ENCODE data around the gene GNB1L. TPM values are rescaled to one million over a fixed set of nuclear protein-coding genes. Genes with fewer than 3 reads are reported as not detected.
A peak's percentile ranks its signal among the peaks of the same experiment; 100 is the strongest.

The GNB1L gene
- total and polyA plus RNA-seq, 9 of the 15 experiments (the other 6 are each of a cell fraction or from before 2014, with no cell fraction given), result 0.56 to 50.5 (median 10.2) TPM

DNA sequence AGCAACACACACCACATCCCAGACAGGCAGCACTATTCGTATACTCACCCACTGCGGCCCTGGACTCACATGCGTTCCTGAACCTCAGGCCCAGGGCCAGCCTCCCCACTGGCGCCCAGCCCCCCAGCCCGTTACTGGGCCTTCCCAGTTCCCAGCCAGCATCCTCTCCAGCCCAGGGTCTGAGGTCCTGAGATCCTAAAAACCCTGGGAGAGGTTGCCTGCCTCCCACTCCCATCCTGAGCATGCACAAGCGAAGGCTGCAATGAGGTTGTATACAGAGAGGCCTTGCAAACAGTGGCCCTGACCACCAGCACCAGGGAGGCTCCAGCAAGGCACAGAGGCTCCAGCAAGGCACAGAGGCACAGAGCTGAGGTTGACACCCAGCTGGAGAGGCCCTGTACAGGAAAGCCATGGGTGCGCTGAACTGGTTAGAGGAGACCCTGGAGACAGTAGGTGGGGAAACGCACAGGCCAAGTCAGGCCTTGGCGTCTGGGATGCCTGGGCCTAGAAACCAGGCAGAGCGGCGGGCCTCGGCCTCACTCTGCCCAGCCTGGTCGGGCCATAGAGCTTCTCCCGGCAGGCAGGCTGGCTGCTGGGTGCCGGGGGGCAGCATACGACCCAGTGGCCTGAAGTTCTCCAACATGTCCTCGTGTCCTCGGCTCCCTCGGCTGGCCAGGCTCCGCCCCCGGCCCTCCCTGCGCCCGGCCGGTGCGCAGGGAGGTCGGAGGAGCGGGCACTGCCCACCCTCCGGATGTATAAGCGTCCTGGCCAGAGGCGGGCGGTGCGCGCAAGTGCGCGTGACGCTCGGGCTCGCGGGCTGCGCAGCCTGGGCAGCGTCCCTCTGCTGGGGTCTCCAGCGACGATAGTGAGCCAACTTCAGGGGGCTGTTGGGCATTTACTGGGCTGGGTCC lies 96.4 kb downstream of the GNB1L start:
- Histone ChIP-seq H3K4me3 (no peak overlapping the region), H3K36me3 (ENCODE audit: control insufficient read depth, insufficient read depth, low read length) (no peaks in the 10 kb centered on the region), H2AFZ (ENCODE audit: low read depth, low read length) (no peak overlapping the region), H3K27ac (ENCODE audit: extremely low read depth, low read depth, low read length) (no peak overlapping the region), H3K79me2 (ENCODE audit: control insufficient read depth, insufficient read depth, low read length) (peaks cover 23% of the 10 kb centered on the region), H4K20me1 (replicated peaks; ENCODE audit: control insufficient read depth, insufficient read depth, low read length) (peaks cover 44% of the 10 kb centered on the region), H3K4me2 (ENCODE audit: insufficient read depth, low read length) (no peak overlapping the region), H3K9ac (ENCODE audit: insufficient read depth in 1 of 2, low read depth in 2 of 2, low read length in 2 of 2) (peak overlapping the region in 1 of 2 experiments; percentile 47; a peak in 2 of 4 replicates), H3K27me3 (ENCODE audit: control insufficient read depth in 2 of 2, insufficient read depth in 2 of 2, low read length in 2 of 2) (peaks cover 43 to 62% of the 10 kb centered on the region in 2 experiments; a peak in 4 of 5 replicates), H3K9me3 (replicated peaks; ENCODE audit: control insufficient read depth, insufficient read depth, low read depth, low read length) (no peaks in the 10 kb centered on the region), H3K4me1 (replicated peaks in 1 of 2; ENCODE audit: control insufficient read depth in 2 of 2, insufficient read depth in 2 of 2, low read length in 2 of 2) (peaks cover 24 to 92% of the 10 kb centered on the region in 2 experiments; a peak in 4 of 5 replicates), H3K9me1 (ENCODE audit: control insufficient read depth, insufficient read depth, low read length) (peaks cover 5% of the 10 kb centered on the region)
- ChIA-PET POLR2A (interaction anchor here (0.6 to 2.4 kb wide), 10 partner anchors 9 to 233 kb away, joined by 3 to 36 read pairs (median 3); partner anchors contain the start of genes GNB1L and RTL10), CTCF (ENCODE audit: low intra/inter-chr PET ratio) (interaction anchor here (0.6 to 3.8 kb wide), 5 partner anchors 10 to 732 kb away, joined by 3 to 91 read pairs (median 4); no protein-coding TSS in a partner anchor)
- WGBS (ENCODE audit: insufficient coverage, low coverage, missing lambda C conversion rate), result 63% methylated on average over 43 of the region's 43 CpGs
- FAIRE-seq (peak; percentile 6), DNase-seq (ENCODE audit: extremely low read depth in 1 of 4, low spot score in 3 of 4) (no peak), ATAC-seq (no peak)
- intact Hi-C loops (cut with micrococcal nuclease), result loop anchor here (5.0 kb wide), 1 partner anchor 134 kb away; no protein-coding TSS in a partner anchor
- no TSS peak for BruUV-seq (replicated peaks)
- in situ Hi-C loops (cut with MboI), result no loop called here
- TF ChIP-seq NCOR1 (IDR thresholded peaks at IDR 0.05), result no peak
- TF ChIP-seq YY1 (IDR thresholded peaks at IDR 0.05; ENCODE audit: borderline replicate concordance in 1 of 3, control insufficient read depth in 1 of 3, extremely low read depth in 1 of 3, insufficient read depth in 3 of 3, insufficient read length in 1 of 3, insufficient replicate concordance in 2 of 3, low read depth in 1 of 3, low read length in 2 of 3), result peak in 1 of 3 experiments; percentile 6
- 0 out of 2 replicates have a peak, but pooled peaks have one; percentile 40 for TF ChIP-seq PRMT5 (CRISPR knock-in tag; IDR thresholded peaks at IDR 0.05)
- TF ChIP-seq ZNF395 (CRISPR knock-in tag; IDR thresholded peaks at IDR 0.05), result no peak
- TF ChIP-seq SRF (CRISPR knock-in tag; IDR thresholded peaks at IDR 0.05), result peak in 1 of 2 experiments; percentile 3; a peak in 1 of 4 replicates
- 0 out of 2 replicates have a peak, but pooled peaks have one; percentile 15 for TF ChIP-seq MBD2 (IDR thresholded peaks at IDR 0.05; ENCODE audit: borderline replicate concordance, low read depth)
- TF ChIP-seq POLR2G (IDR thresholded peaks at IDR 0.05; ENCODE audit: low read depth, low read length), result 0 out of 2 replicates have a peak, but pooled peaks have one; percentile 5
- TF ChIP-seq ZNF695 (CRISPR knock-in tag; IDR thresholded peaks at IDR 0.05), result no peak
- TF ChIP-seq ILK (tag; IDR thresholded peaks at IDR 0.05; ENCODE audit: borderline replicate concordance, low read depth), result no peak
- TF ChIP-seq TSHZ1 (CRISPR knock-in tag; IDR thresholded peaks at IDR 0.05), result no peak
- TF ChIP-seq SIN3B (IDR thresholded peaks at IDR 0.05; ENCODE audit: low read depth), result no peak
- no peak for TF ChIP-seq SIN3A (IDR thresholded peaks at IDR 0.05; ENCODE audit: borderline replicate concordance in 2 of 2, control insufficient read depth in 1 of 2, low read depth in 2 of 2, low read length in 2 of 2)
- TF ChIP-seq ZNF699 (CRISPR knock-in tag; IDR thresholded peaks at IDR 0.05; ENCODE audit: insufficient replicate concordance), result peak; percentile 21
- TF ChIP-seq HNRNPL (IDR thresholded peaks at IDR 0.05; ENCODE audit: low read depth, low read length), result peak; percentile 98
